ENCODE measurements around the gene CNNM3. TPM values are rescaled to one million over a fixed set of nuclear protein-coding genes. Genes with fewer than 3 reads are reported as not detected.

Gene CNNM3
- total RNA-seq, 1 experiment from 2014 or later, result 34.0 TPM

GRCh38 chr2:96830044-96830562, 14.0 kb downstream of the CNNM3 start:
- no peak overlapping the region for H3K27ac ChIP-seq (ENCODE audit: low read length)
- no peaks in the 10 kb centered on the region for H3K4me1 ChIP-seq (ENCODE audit: control insufficient read depth, insufficient read depth, low read length)
- ATAC-seq, result no peak; the same call in 1 of the 2 replicates
- no peak for TF ChIP-seq CTCF (IDR thresholded peaks at IDR 0.05)
- TF ChIP-seq SIN3A (IDR thresholded peaks at IDR 0.05; ENCODE audit: borderline replicate concordance, insufficient read depth, low read depth, low read length), result no peak
- no peak for TF ChIP-seq REST (IDR thresholded peaks at IDR 0.05; ENCODE audit: insufficient read depth in 1 of 2, low read depth in 2 of 2, low read length in 1 of 2)
- no peak for TF ChIP-seq TCF7L2 (IDR thresholded peaks at IDR 0.05; ENCODE audit: low read depth, low read length)
- TF ChIP-seq POLR2AphosphoS5 (IDR thresholded peaks at IDR 0.05; ENCODE audit: low read depth, low read length), result no peak
- peaks cover 5% of the 10 kb centered on the region for H3K36me3 ChIP-seq (ENCODE audit: control insufficient read depth, insufficient read depth, low read length)
- in situ Hi-C loops (cut with HindIII; ENCODE audit: low pct_unique_long_range_greater_than_20kb, low sequenced_read_pairs), result no loop called here
- no peaks in the 10 kb centered on the region for H3K27me3 ChIP-seq (ENCODE audit: control insufficient read depth, insufficient read depth, low read length)
- ChIA-PET POLR2A (no interaction called here), CTCF (no interaction called here)
- no peak for DNase-seq (ENCODE audit: low read depth, low spot score)
- H3K4me3 ChIP-seq (ENCODE audit: low read depth in 2 of 2, low read length in 2 of 2), result no peak overlapping the region
- no TSS peak for BruUV-seq (replicated peaks)
- intact Hi-C loops (cut with micrococcal nuclease; ENCODE audit: unreplicated experiment), result no loop called here
- no peaks in the 10 kb centered on the region for H3K9me3 ChIP-seq (ENCODE audit: control insufficient read depth, insufficient read depth, low read depth, low read length)

- Histone ChIP-seq H3K27ac (ENCODE audit: low read length) (no peak overlapping the region), H3K4me1 (ENCODE audit: control insufficient read depth, insufficient read depth, low read length) (no peaks in the 10 kb centered on the region), H3K27me3 (ENCODE audit: control insufficient read depth, insufficient read depth, low read length) (no peaks in the 10 kb centered on the region), H3K36me3 (ENCODE audit: control insufficient read depth, insufficient read depth, low read length) (peaks cover 6% of the 10 kb centered on the region), H3K9me3 (ENCODE audit: control insufficient read depth, insufficient read depth, low read depth, low read length) (no peaks in the 10 kb centered on the region), H3K4me3 (ENCODE audit: low read depth in 2 of 2, low read length in 2 of 2) (no peak overlapping the region)
- ATAC-seq (0 out of 2 replicates have a peak, but pooled peaks have one; percentile 15), DNase-seq (ENCODE audit: low read depth, low spot score) (no peak)
- no peak for TF ChIP-seq TCF7L2 (IDR thresholded peaks at IDR 0.05; ENCODE audit: low read depth, low read length)
- no peak for TF ChIP-seq SIN3A (IDR thresholded peaks at IDR 0.05; ENCODE audit: borderline replicate concordance, insufficient read depth, low read depth, low read length)
- TF ChIP-seq CTCF (IDR thresholded peaks at IDR 0.05), result no peak
- TF ChIP-seq REST (IDR thresholded peaks at IDR 0.05; ENCODE audit: insufficient read depth in 1 of 2, low read depth in 2 of 2, low read length in 1 of 2), result peak; percentile 81 to 89
- TF ChIP-seq POLR2AphosphoS5 (IDR thresholded peaks at IDR 0.05; ENCODE audit: low read depth, low read length), result no peak
- ChIA-PET CTCF (no interaction called here), POLR2A (no interaction called here)
- intact Hi-C loops (cut with micrococcal nuclease; ENCODE audit: unreplicated experiment), result no loop called here
- BruUV-seq (replicated peaks), result TSS peak; percentile 7
- in situ Hi-C loops (cut with HindIII; ENCODE audit: low pct_unique_long_range_greater_than_20kb, low sequenced_read_pairs), result no loop called here
These were observed 15.6 kb downstream of the CNNM3 start for GRCh38 chr2:96831679-96832078.
